H1 (cell line): ENCODE data around the gene MAGED2. TPM values are rescaled to one million over a fixed set of nuclear protein-coding genes. Genes with fewer than 3 reads are reported as not detected.

Experiments used
- CTCF ChIA-PET: fragments of 300-600 bp; sonication (Branson Sonifier 250); formaldehyde crosslinking; loops from one replicate; lab custom pipeline; 2021; ENCODE audit not compliant: partially characterized antibody; lab: Charles Lee
- POLR2A ChIA-PET: fragments of 300-600 bp; sonication (Branson Sonifier 250); formaldehyde crosslinking; loops from one replicate; lab custom pipeline; 2021; ENCODE audit warnings: inconsistent platforms; ENCODE audit not compliant: partially characterized antibody; lab: Charles Lee
- DNase-seq, 2 experiments: peaks; one replicate each; pipeline versions ENCODE4 v3.0.0 to v3.0.0-alpha.2; 2010 to 2022; ENCODE audit warnings: low spot score in 2 of 2, low read depth in 1 of 2, mixed read lengths in 1 of 2
- FAIRE-seq: peaks from 2 replicates; lab custom pipeline; 2011; peaks lifted over from hg19 to GRCh38; lab: Jason Lieb, UNC
- H2AFZ ChIP-seq: 2 replicates; pipeline ENCODE4 v1.8.1; 2012; ENCODE audit warnings: low read length, inconsistent platforms
- H2AK5ac ChIP-seq: 2 replicates; pipeline ENCODE4 v1.6.1; 2013; ENCODE audit warnings: low read depth, low read length
- H2BK120ac ChIP-seq: replicated peaks from 2 replicates; pipeline ENCODE3; 2013; ENCODE audit warnings: low read depth, low read length, inconsistent platforms
- H2BK12ac ChIP-seq: 2 replicates; pipeline ENCODE4 v1.6.1; 2013; ENCODE audit warnings: low read depth, low read length
- H2BK15ac ChIP-seq: 2 replicates; pipeline ENCODE4 v1.6.1; 2013; ENCODE audit warnings: low read length
- H2BK20ac ChIP-seq: 2 replicates; pipeline ENCODE4 v1.6.1; 2013; ENCODE audit warnings: low read length
- H2BK5ac ChIP-seq: 2 replicates; pipeline ENCODE4 v1.6.1; 2013; ENCODE audit warnings: low read depth, low read length
- H3K14ac ChIP-seq: 2 replicates; pipeline ENCODE4 v1.6.1; 2013; ENCODE audit warnings: inconsistent platforms; ENCODE audit not compliant: insufficient read length
- H3K18ac ChIP-seq: 2 replicates; pipeline ENCODE4 v1.6.1; 2013; ENCODE audit warnings: low read length; ENCODE audit errors: extremely low read depth
- H3K23ac ChIP-seq: 2 replicates; pipeline ENCODE4 v1.6.1; 2013; ENCODE audit warnings: inconsistent platforms; ENCODE audit not compliant: insufficient read length
- H3K23me2 ChIP-seq: 2 replicates; pipeline ENCODE4 v1.6.1; 2013; ENCODE audit warnings: low read depth, low read length
- H3K27ac ChIP-seq: 2 replicates; pipeline ENCODE4 v1.6.1; 2011; ENCODE audit warnings: low read depth, low read length, inconsistent platforms
- H3K27me3 ChIP-seq, 4 experiments: replicated peaks in 1 of 4; 1 replicate in 1 of 4; 2 replicates in 3 of 4; pipeline versions ENCODE4 v1.6.1 to v1.8.1; 2011 to 2013; ENCODE audit warnings: low read length in 3 of 4, mild to moderate bottlenecking in 3 of 4, inconsistent platforms in 2 of 4, mixed read lengths in 2 of 4, moderate library complexity in 1 of 4; ENCODE audit not compliant: control insufficient read depth in 3 of 4, insufficient read depth in 3 of 4; ENCODE audit errors: extremely low read depth in 1 of 4
- H3K36me3 ChIP-seq, 4 experiments: 2 replicates each; pipeline versions ENCODE4 v1.6.1 to v1.8.1; 2011 to 2013; ENCODE audit warnings: mild to moderate bottlenecking in 4 of 4, low read length in 3 of 4, moderate library complexity in 2 of 4, control low read depth in 1 of 4, inconsistent platforms in 1 of 4; ENCODE audit not compliant: insufficient read depth in 4 of 4, control insufficient read depth in 2 of 4
- H3K4ac ChIP-seq: replicated peaks from 2 replicates; pipeline ENCODE3; 2013; ENCODE audit warnings: low read length, low read depth, mixed read lengths, inconsistent platforms; ENCODE audit not compliant: insufficient read length
- H3K4me1 ChIP-seq, 4 experiments: replicated peaks in 1 of 4; 1 replicate in 1 of 4; 2 replicates in 3 of 4; pipeline versions ENCODE4 v1.6.1 to v1.8.1; 2011 to 2013; ENCODE audit warnings: low read length in 3 of 4, inconsistent platforms in 2 of 4, mixed read lengths in 1 of 4; ENCODE audit not compliant: insufficient read depth in 4 of 4, control insufficient read depth in 3 of 4
- H3K4me2 ChIP-seq, 2 experiments: 2 replicates each; pipeline versions ENCODE4 v1.6.1 to v1.8.1; 2011 to 2013; ENCODE audit warnings: low read depth in 2 of 2, low read length in 2 of 2, control low read depth in 1 of 2, inconsistent platforms in 1 of 2, mild to moderate bottlenecking in 1 of 2; ENCODE audit not compliant: insufficient read depth in 1 of 2
- H3K4me3 ChIP-seq, 4 experiments: fragments of 200-600, 300-600 bp in 1 of 4; sonication (generic), shearing (Covaris generic), sonication (Bioruptor Twin) in 1 of 4; 2 replicates each; pipeline versions ENCODE4 v1.5.1 to v1.8.1; 2011 to 2016; ENCODE audit warnings: low read length in 4 of 4, low read depth in 3 of 4, control low read depth in 2 of 4, inconsistent platforms in 2 of 4, mild to moderate bottlenecking in 2 of 4, mixed read lengths in 1 of 4, moderate library complexity in 1 of 4; ENCODE audit not compliant: insufficient read depth in 2 of 4; ENCODE audit errors: extremely low read depth in 1 of 4
- H3K56ac ChIP-seq: replicated peaks from 2 replicates; pipeline ENCODE3; 2013; ENCODE audit warnings: low read depth, mild to moderate bottlenecking, mixed read lengths, low read length, inconsistent platforms; ENCODE audit not compliant: insufficient read length
- H3K79me1 ChIP-seq: 2 replicates; pipeline ENCODE4 v1.6.1; 2013; ENCODE audit warnings: low read depth, low read length, control low read depth
- H3K79me2 ChIP-seq, 2 experiments: 2 replicates each; pipeline versions ENCODE4 v1.6.1 to v1.8.1; 2012 to 2013; ENCODE audit warnings: low read length in 2 of 2, mild to moderate bottlenecking in 2 of 2, inconsistent platforms in 1 of 2; ENCODE audit not compliant: insufficient read depth in 2 of 2, control insufficient read depth in 1 of 2
- H3K9ac ChIP-seq, 4 experiments: replicated peaks in 1 of 4; 1 replicate in 1 of 4; 2 replicates in 3 of 4; pipeline versions ENCODE4 v1.6.1 to v1.8.1; 2011 to 2013; ENCODE audit warnings: low read depth in 3 of 4, low read length in 3 of 4, control low read depth in 2 of 4, mild to moderate bottlenecking in 2 of 4, moderate library complexity in 2 of 4, inconsistent platforms in 1 of 4; ENCODE audit errors: extremely low read depth in 1 of 4
- H3K9me3 ChIP-seq, 2 experiments: 2 replicates each; pipeline versions ENCODE4 v1.6.1 to v1.8.1; 2012 to 2013; ENCODE audit warnings: mild to moderate bottlenecking in 2 of 2, moderate library complexity in 2 of 2, control low read depth in 1 of 2, inconsistent platforms in 1 of 2, low read depth in 1 of 2, low read length in 1 of 2, mixed read lengths in 1 of 2; ENCODE audit not compliant: insufficient read depth in 2 of 2
- H4K20me1 ChIP-seq, 2 experiments: replicated peaks in 1 of 2; 2 replicates each; pipeline versions ENCODE3 to v1.8.1; 2011 to 2013; ENCODE audit warnings: inconsistent platforms in 2 of 2, low read length in 2 of 2, mild to moderate bottlenecking in 1 of 2; ENCODE audit not compliant: insufficient read depth in 2 of 2, control insufficient read depth in 1 of 2
- H4K5ac ChIP-seq: 2 replicates; pipeline ENCODE4 v1.6.1; 2013; ENCODE audit warnings: low read length, low read depth, mixed read lengths, inconsistent platforms; ENCODE audit not compliant: insufficient read length
- H4K8ac ChIP-seq: 2 replicates; pipeline ENCODE4 v1.8.0; 2013; ENCODE audit warnings: mild to moderate bottlenecking, moderate library complexity, low read length, inconsistent platforms; ENCODE audit not compliant: insufficient read depth; ENCODE audit errors: extremely low read depth
- H4K91ac ChIP-seq: replicated peaks from 2 replicates; pipeline ENCODE3; 2013; ENCODE audit warnings: low read length, mixed read lengths, inconsistent platforms; ENCODE audit not compliant: insufficient read length
- EGR1 ChIP-seq: IDR thresholded peaks from 2 replicates; pipeline ENCODE4 v1.6.1; 2011; ENCODE audit warnings: low read depth, low read length, borderline replicate concordance
- TAF1 ChIP-seq: IDR thresholded peaks from 2 replicates; pipeline ENCODE4 v1.6.1; 2011; ENCODE audit warnings: mild to moderate bottlenecking, low read depth, low read length
- TBP ChIP-seq: IDR thresholded peaks from 2 replicates; pipeline ENCODE4 v1.6.1; 2011; ENCODE audit warnings: low read depth, low read length, improper control_type of control experiment
- YY1 ChIP-seq: IDR thresholded peaks from 2 replicates; pipeline ENCODE4 v1.6.1; 2011; ENCODE audit warnings: low read depth, mild to moderate bottlenecking, low read length
- WGBS, 2 experiments: shearing (Covaris generic) in 1 of 2; methylation state at CpG; one replicate each; pipeline versions ENCODE4 v1.1.6 to v1.1.7; 2013 to 2015; ENCODE audit warnings: low lambda C conversion rate in 2 of 2, mixed read lengths in 2 of 2, inconsistent platforms in 1 of 2, low coverage in 1 of 2, missing lambda C conversion rate in 1 of 2; ENCODE audit not compliant: insufficient replicate concordance in 2 of 2, insufficient coverage in 1 of 2, insufficient read length in 1 of 2; ENCODE audit errors: extremely low coverage in 1 of 2, missing lambda C conversion rate in 1 of 2; 5-methylcytosine and 5-hydroxymethylcytosine counted together
- polyA plus RNA-seq, 7 experiments: library from polyadenylated mRNA; depleted of rRNA in 3 of 7; stranded (reverse) in 5 of 7; unstranded in 2 of 7; fragments of >200 nt in 5 of 7; fragments of 200-250 nt in 2 of 7; gene quantifications; 1 replicate in 5 of 7; 2 replicates in 1 of 7; 4 replicates in 1 of 7; pipeline versions ENCODE4 v1.2.1 to v1.2.3, GENCODE V29; 2011 to 2013; ENCODE audit warnings: missing spikeins in 2 of 7, mixed read lengths in 2 of 7
- total RNA-seq: library from RNA; stranded (reverse); fragmentation: NEBNext Ultra II Directional; extraction: Animal tissue kit (Norgen Biotek cat#: 25700); gene quantifications from 2 replicates; pipeline ENCODE4 v1.2.1, GENCODE V29; 2021
- TF ChIP-seq, protein P1 (sequence below): IDR thresholded peaks from 2 replicates; pipeline ENCODE4 v1.6.1; 2012; ENCODE audit warnings: inconsistent platforms

Gene MAGED2
- total and polyA plus RNA-seq, 2 of the 8 experiments (the other 6 are each of a cell fraction or from before 2014, with no cell fraction given): 83.3 to 120 TPM

DNA sequence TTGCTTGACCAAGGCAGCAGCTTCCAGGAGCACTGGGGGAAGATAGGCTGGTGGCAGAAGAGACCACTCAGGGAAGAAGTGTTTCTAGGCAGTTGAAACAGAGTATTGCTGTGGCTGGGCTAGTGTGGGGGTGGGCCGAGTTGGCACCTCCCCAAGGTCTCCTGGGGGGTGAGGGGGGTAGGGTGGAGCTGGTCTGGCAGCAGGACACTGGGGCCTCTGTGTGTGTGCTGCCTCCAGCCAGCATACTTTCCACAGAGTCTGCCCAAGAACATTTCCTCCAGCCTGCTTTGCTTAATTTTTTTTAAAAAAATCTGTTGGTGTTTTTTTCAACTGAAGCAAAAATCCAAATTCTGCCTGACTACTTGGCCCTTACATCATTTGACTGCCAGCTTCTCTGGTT, 13.5 kb upstream of the MAGED2 start:
- Histone ChIP-seq H3K4me2 (no peak overlapping the region), H4K20me1 (no peaks in the 10 kb centered on the region), H4K5ac (no peak overlapping the region), H3K4me1 (no peaks in the 10 kb centered on the region), H3K79me1 (no peaks in the 10 kb centered on the region), H2AFZ (no peak overlapping the region), H2BK12ac (no peak overlapping the region), H3K14ac (no peak overlapping the region), H2BK20ac (no peak overlapping the region), H2BK5ac (no peak overlapping the region), H3K56ac (no peak overlapping the region), H3K27me3 (no peaks in the 10 kb centered on the region), H3K23ac (no peak overlapping the region), H2BK15ac (no peak overlapping the region), H3K79me2 (no peaks in the 10 kb centered on the region), H3K27ac (no peak overlapping the region)
- no peak for DNase-seq
- 50% methylated on average over 1 of the region's 1 CpG; no CpG with 5 or more reads in 1 of the 2 experiments for WGBS, 2 experiments
- no peak for FAIRE-seq
- TF ChIP-seq TAF1: no peak
- TF ChIP-seq, protein P1, sequence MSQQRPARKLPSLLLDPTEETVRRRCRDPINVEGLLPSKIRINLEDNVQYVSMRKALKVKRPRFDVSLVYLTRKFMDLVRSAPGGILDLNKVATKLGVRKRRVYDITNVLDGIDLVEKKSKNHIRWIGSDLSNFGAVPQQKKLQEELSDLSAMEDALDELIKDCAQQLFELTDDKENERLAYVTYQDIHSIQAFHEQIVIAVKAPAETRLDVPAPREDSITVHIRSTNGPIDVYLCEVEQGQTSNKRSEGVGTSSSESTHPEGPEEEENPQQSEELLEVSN: no peak
- TF ChIP-seq EGR1: no peak
- TF ChIP-seq YY1: no peak
- TF ChIP-seq TBP: no peak
- TF ChIP-seq, all 59 proteins: peak for 0
- ChIA-PET CTCF (no interaction called here), POLR2A (interaction anchor here (0.6 kb wide), 1 partner anchor 250 kb away, joined by 3 read pairs; no protein-coding TSS in a partner anchor)
- Histone ChIP-seq H3K18ac (no peak overlapping the region), H3K23me2 (no peaks in the 10 kb centered on the region), H4K8ac (no peak overlapping the region), H3K9me3 (no peaks in the 10 kb centered on the region), H3K4ac (no peak overlapping the region), H2AK5ac (no peak overlapping the region), H2BK120ac (no peak overlapping the region), H3K9ac (no peak overlapping the region), H3K4me3 (no peak overlapping the region), H4K91ac (no peak overlapping the region), H3K36me3 (no peaks in the 10 kb centered on the region)
